ENCODE results near the gene SPSB1.

The SPSB1 gene

GRCh38 chr1:9340864-9341263 lies 48.2 kb downstream of the SPSB1 start:
- Histone ChIP-seq H3K9me3 (ENCODE audit: control insufficient read depth in 2 of 2, low read length in 2 of 2) (no peaks in the 10 kb centered on the region), H3K4me1 (ENCODE audit: control insufficient read depth in 2 of 2, insufficient read depth in 2 of 2, low read length in 2 of 2) (peaks cover 15 to 19% of the 10 kb centered on the region in 2 donors), H3K9ac (ENCODE audit: low read depth in 1 of 2, low read length in 2 of 2) (no peak overlapping the region), H3K36me3 (ENCODE audit: control insufficient read depth in 2 of 2, insufficient read depth in 2 of 2, low read length in 2 of 2) (no peaks in the 10 kb centered on the region), H3K27me3 (ENCODE audit: control insufficient read depth in 2 of 2, insufficient read depth in 2 of 2, low read length in 2 of 2) (no peaks in the 10 kb centered on the region), H3K27ac (ENCODE audit: low read depth in 2 of 2, low read length in 2 of 2) (peak overlapping the region in 1 of 2 donors; percentile 11), H3K4me3 (ENCODE audit: low read length in 2 of 2) (no peak overlapping the region)

GRCh38 chr1:9341301-9341845 lies 48.7 kb downstream of the SPSB1 start:
- H3K9ac ChIP-seq (ENCODE audit: low read depth in 1 of 2, low read length in 2 of 2), result no peak overlapping the region
- no peaks in the 10 kb centered on the region for H3K27me3 ChIP-seq (ENCODE audit: control insufficient read depth in 2 of 2, insufficient read depth in 2 of 2, low read length in 2 of 2)
- H3K4me3 ChIP-seq (ENCODE audit: low read length in 2 of 2), result no peak overlapping the region
- no peaks in the 10 kb centered on the region for H3K36me3 ChIP-seq (ENCODE audit: control insufficient read depth in 2 of 2, insufficient read depth in 2 of 2, low read length in 2 of 2)
- H3K4me1 ChIP-seq (ENCODE audit: control insufficient read depth in 2 of 2, insufficient read depth in 2 of 2, low read length in 2 of 2), result peaks cover 15 to 19% of the 10 kb centered on the region in 2 donors
- no peaks in the 10 kb centered on the region for H3K9me3 ChIP-seq (ENCODE audit: control insufficient read depth in 2 of 2, low read length in 2 of 2)
- no peak overlapping the region for H3K27ac ChIP-seq (ENCODE audit: low read depth in 2 of 2, low read length in 2 of 2)

- Histone ChIP-seq H3K4me1 (ENCODE audit: control insufficient read depth in 2 of 2, insufficient read depth in 2 of 2, low read length in 2 of 2) (peaks cover 11 to 12% of the 10 kb centered on the region in 2 donors), H3K36me3 (ENCODE audit: control insufficient read depth in 2 of 2, insufficient read depth in 2 of 2, low read length in 2 of 2) (no peaks in the 10 kb centered on the region), H3K27ac (ENCODE audit: low read depth in 2 of 2, low read length in 2 of 2) (no peak overlapping the region), H3K27me3 (ENCODE audit: control insufficient read depth in 2 of 2, insufficient read depth in 2 of 2, low read length in 2 of 2) (no peaks in the 10 kb centered on the region), H3K9me3 (ENCODE audit: control insufficient read depth in 2 of 2, low read length in 2 of 2) (no peaks in the 10 kb centered on the region), H3K4me3 (ENCODE audit: low read length in 2 of 2) (no peak overlapping the region), H3K9ac (ENCODE audit: low read depth in 1 of 2, low read length in 2 of 2) (no peak overlapping the region)
These were observed 50.6 kb downstream of the SPSB1 start for GRCh38 chr1:9343269-9343668.

GRCh38 chr1:9344426-9345200 lies 51.9 kb downstream of the SPSB1 start:
- H3K9ac ChIP-seq (ENCODE audit: low read depth in 1 of 2, low read length in 2 of 2), result no peak overlapping the region
- peaks cover 5 to 6% of the 10 kb centered on the region in 2 donors for H3K4me1 ChIP-seq (ENCODE audit: control insufficient read depth in 2 of 2, insufficient read depth in 2 of 2, low read length in 2 of 2)
- no peaks in the 10 kb centered on the region for H3K27me3 ChIP-seq (ENCODE audit: control insufficient read depth in 2 of 2, insufficient read depth in 2 of 2, low read length in 2 of 2)
- H3K27ac ChIP-seq (ENCODE audit: low read depth in 2 of 2, low read length in 2 of 2), result no peak overlapping the region
- H3K36me3 ChIP-seq (ENCODE audit: control insufficient read depth in 2 of 2, insufficient read depth in 2 of 2, low read length in 2 of 2), result peaks cover under 1 to 3% of the 10 kb centered on the region in 2 donors
- no peaks in the 10 kb centered on the region for H3K9me3 ChIP-seq (ENCODE audit: control insufficient read depth in 2 of 2, low read length in 2 of 2)
- no peak overlapping the region for H3K4me3 ChIP-seq (ENCODE audit: low read length in 2 of 2)

GRCh38 chr1:9345471-9345870 lies 52.8 kb downstream of the SPSB1 start:
- Histone ChIP-seq H3K4me1 (ENCODE audit: control insufficient read depth in 2 of 2, insufficient read depth in 2 of 2, low read length in 2 of 2) (peaks cover 7 to 13% of the 10 kb centered on the region in 2 donors), H3K4me3 (ENCODE audit: low read length in 2 of 2) (no peak overlapping the region), H3K36me3 (ENCODE audit: control insufficient read depth in 2 of 2, insufficient read depth in 2 of 2, low read length in 2 of 2) (peaks cover 4 to 5% of the 10 kb centered on the region in 2 donors)

GRCh38 chr1:9345922-9346321 lies 53.2 kb downstream of the SPSB1 start:
- H3K4me1 ChIP-seq (ENCODE audit: control insufficient read depth in 2 of 2, insufficient read depth in 2 of 2, low read length in 2 of 2), result peaks cover 8 to 16% of the 10 kb centered on the region in 2 donors
- H3K9me3 ChIP-seq (ENCODE audit: control insufficient read depth in 2 of 2, low read length in 2 of 2), result no peaks in the 10 kb centered on the region
- H3K9ac ChIP-seq (ENCODE audit: low read depth in 1 of 2, low read length in 2 of 2), result no peak overlapping the region

More at GRCh38 chr1:9345471-9345870, 52.8 kb downstream of the SPSB1 start:
- no peak overlapping the region for H3K27ac ChIP-seq (ENCODE audit: low read depth in 2 of 2, low read length in 2 of 2)
- H3K27me3 ChIP-seq (ENCODE audit: control insufficient read depth in 2 of 2, insufficient read depth in 2 of 2, low read length in 2 of 2), result no peaks in the 10 kb centered on the region
- H3K9me3 ChIP-seq (ENCODE audit: control insufficient read depth in 2 of 2, low read length in 2 of 2), result no peaks in the 10 kb centered on the region
- H3K9ac ChIP-seq (ENCODE audit: low read depth in 1 of 2, low read length in 2 of 2), result no peak overlapping the region

GRCh38 chr1:9346566-9346965 lies 53.9 kb downstream of the SPSB1 start:
- peaks cover 4 to 5% of the 10 kb centered on the region in 2 donors for H3K36me3 ChIP-seq (ENCODE audit: control insufficient read depth in 2 of 2, insufficient read depth in 2 of 2, low read length in 2 of 2)
- H3K4me3 ChIP-seq (ENCODE audit: low read length in 2 of 2), result no peak overlapping the region
- H3K27me3 ChIP-seq (ENCODE audit: control insufficient read depth in 2 of 2, insufficient read depth in 2 of 2, low read length in 2 of 2), result no peaks in the 10 kb centered on the region
- no peak overlapping the region for H3K9ac ChIP-seq (ENCODE audit: low read depth in 1 of 2, low read length in 2 of 2)
- no peak overlapping the region for H3K27ac ChIP-seq (ENCODE audit: low read depth in 2 of 2, low read length in 2 of 2)
- no peaks in the 10 kb centered on the region for H3K9me3 ChIP-seq (ENCODE audit: control insufficient read depth in 2 of 2, low read length in 2 of 2)
- H3K4me1 ChIP-seq (ENCODE audit: control insufficient read depth in 2 of 2, insufficient read depth in 2 of 2, low read length in 2 of 2), result peaks cover 8 to 16% of the 10 kb centered on the region in 2 donors

More at GRCh38 chr1:9345922-9346321, 53.2 kb downstream of the SPSB1 start:
- Histone ChIP-seq H3K27me3 (ENCODE audit: control insufficient read depth in 2 of 2, insufficient read depth in 2 of 2, low read length in 2 of 2) (no peaks in the 10 kb centered on the region), H3K27ac (ENCODE audit: low read depth in 2 of 2, low read length in 2 of 2) (no peak overlapping the region), H3K4me3 (ENCODE audit: low read length in 2 of 2) (no peak overlapping the region), H3K36me3 (ENCODE audit: control insufficient read depth in 2 of 2, insufficient read depth in 2 of 2, low read length in 2 of 2) (peaks cover 4 to 5% of the 10 kb centered on the region in 2 donors)

- no peaks in the 10 kb centered on the region for H3K9me3 ChIP-seq (ENCODE audit: control insufficient read depth in 2 of 2, low read length in 2 of 2)
- no peak overlapping the region for H3K4me3 ChIP-seq (ENCODE audit: low read length in 2 of 2)
- H3K27me3 ChIP-seq (ENCODE audit: control insufficient read depth in 2 of 2, insufficient read depth in 2 of 2, low read length in 2 of 2), result no peaks in the 10 kb centered on the region
- H3K36me3 ChIP-seq (ENCODE audit: control insufficient read depth in 2 of 2, insufficient read depth in 2 of 2, low read length in 2 of 2), result peaks cover 4 to 5% of the 10 kb centered on the region in 2 donors
- peaks cover 11 to 16% of the 10 kb centered on the region in 2 donors for H3K4me1 ChIP-seq (ENCODE audit: control insufficient read depth in 2 of 2, insufficient read depth in 2 of 2, low read length in 2 of 2)
- no peak overlapping the region for H3K9ac ChIP-seq (ENCODE audit: low read depth in 1 of 2, low read length in 2 of 2)
- no peak overlapping the region for H3K27ac ChIP-seq (ENCODE audit: low read depth in 2 of 2, low read length in 2 of 2)
These were observed 54.6 kb downstream of the SPSB1 start for GRCh38 chr1:9347095-9347850.

GRCh38 chr1:9349331-9349851 lies 56.7 kb downstream of the SPSB1 start:
- Histone ChIP-seq H3K27ac (ENCODE audit: low read depth in 2 of 2, low read length in 2 of 2) (peak overlapping the region in 1 of 2 donors; percentile 44), H3K36me3 (ENCODE audit: control insufficient read depth in 2 of 2, insufficient read depth in 2 of 2, low read length in 2 of 2) (peaks cover 4 to 5% of the 10 kb centered on the region in 2 donors), H3K27me3 (ENCODE audit: control insufficient read depth in 2 of 2, insufficient read depth in 2 of 2, low read length in 2 of 2) (no peaks in the 10 kb centered on the region), H3K4me1 (ENCODE audit: control insufficient read depth in 2 of 2, insufficient read depth in 2 of 2, low read length in 2 of 2) (peaks cover 12 to 16% of the 10 kb centered on the region in 2 donors), H3K9ac (ENCODE audit: low read depth in 1 of 2, low read length in 2 of 2) (no peak overlapping the region), H3K4me3 (ENCODE audit: low read length in 2 of 2) (no peak overlapping the region), H3K9me3 (ENCODE audit: control insufficient read depth in 2 of 2, low read length in 2 of 2) (no peaks in the 10 kb centered on the region)
